ENCODE results near the gene ZNF296.

The ZNF296 gene

GRCh38 chr19:45056831-45057230 is 19.4 kb downstream of the ZNF296 start:
- FAIRE-seq: no peak

GRCh38 chr19:45051929-45052579 is 24.2 kb downstream of the ZNF296 start:
- no peak for FAIRE-seq

- no peak for FAIRE-seq
Observed at GRCh38 chr19:45050036-45050435, 26.2 kb downstream of the ZNF296 start.

GRCh38 chr19:45049073-45049736 is 27.1 kb downstream of the ZNF296 start:
- FAIRE-seq: no peak

- no peak for FAIRE-seq
Observed at GRCh38 chr19:45047188-45047797, 29.0 kb downstream of the ZNF296 start.

- FAIRE-seq: no peak
Observed at GRCh38 chr19:45046355-45046754, 29.9 kb downstream of the ZNF296 start.

- FAIRE-seq: no peak
Observed at GRCh38 chr19:45045671-45046353, 30.5 kb downstream of the ZNF296 start.

- FAIRE-seq: no peak
Observed at GRCh38 chr19:45041125-45041524, 35.2 kb downstream of the ZNF296 start.

GRCh38 chr19:45040059-45040771 is 36.1 kb downstream of the ZNF296 start:
- no peak for FAIRE-seq

- no peak for FAIRE-seq
Observed at GRCh38 chr19:45038931-45039893, 37.1 kb downstream of the ZNF296 start, which contains the start of gene CLASRP. Gene CLASRP (plus strand): TSS chr19:45039045. CDS start chr19:45040213, 1,168 bp downstream.

- FAIRE-seq: no peak
Observed at GRCh38 chr19:45037393-45038169, 38.7 kb downstream of the ZNF296 start.

GRCh38 chr19:45035755-45036154 is 40.5 kb downstream of the ZNF296 start:
- FAIRE-seq: no peak

- FAIRE-seq: no peak
Observed at GRCh38 chr19:45032421-45032820, 43.9 kb downstream of the ZNF296 start.

- FAIRE-seq: no peak
Observed at GRCh38 chr19:45030825-45031224, 45.5 kb downstream of the ZNF296 start.

- no peak for FAIRE-seq
Observed at GRCh38 chr19:45027371-45027770, 48.9 kb downstream of the ZNF296 start.

- FAIRE-seq: no peak
Observed at GRCh38 chr19:45025264-45025663, 51.0 kb downstream of the ZNF296 start.

GRCh38 chr19:45023048-45023447 is 53.2 kb downstream of the ZNF296 start:
- no peak for FAIRE-seq

- FAIRE-seq: no peak
Observed at GRCh38 chr19:45021971-45022370, 54.3 kb downstream of the ZNF296 start.

Measured in islet of Langerhans (tissue), 1 donor.